Occipital lobe (tissue), 2 donors: ENCODE results near the gene TPMT. TPM values are rescaled to one million over a fixed set of nuclear protein-coding genes. Genes with fewer than 3 reads are reported as not detected.
"Not testable (repeated sequence)": the region's sequence is repeated elsewhere in the genome, so short reads cannot be mapped to it uniquely, and the experiment has no call there.

ENCODE experiments used
- DNase-seq: peaks from one replicate; lab custom pipeline; 2025; lab: John Stamatoyannopoulos, UW
- total RNA-seq: library from RNA; depleted of rRNA; stranded (reverse); fragments of >200 nt; gene quantifications from one replicate; pipeline ENCODE4 v1.2.3, GENCODE V29; 2014

Gene TPMT
- total RNA-seq, 1 donor from 2014 or later: 7.8 TPM

GRCh38 chr6:18155864-18156421, 1.1 kb upstream of the TPMT start:
- DNase-seq: peak; percentile 51

- peak; percentile 99 for DNase-seq
Observed at GRCh38 chr6:18155150-18155863, 430 bp upstream of the TPMT start, which contains the start of gene KDM1B. Gene KDM1B, plus strand, starts transcription at chr6:18155422. Its CDS starts 4,474 bp downstream, at chr6:18159896.

GRCh38 chr6:18153311-18153703, 1.6 kb downstream of the TPMT start:
- DNase-seq: no peak

- no peak for DNase-seq
Observed at GRCh38 chr6:18151801-18152200, 3.1 kb downstream of the TPMT start.

GRCh38 chr6:18151391-18151790, 3.5 kb downstream of the TPMT start:
- DNase-seq: not testable (repeated sequence)

GRCh38 chr6:18148304-18149025, 6.4 kb downstream of the TPMT start:
- no peak for DNase-seq

- DNase-seq: no peak
Observed at GRCh38 chr6:18147616-18148015, 7.3 kb downstream of the TPMT start.

- DNase-seq: no peak
Observed at GRCh38 chr6:18147160-18147559, 7.7 kb downstream of the TPMT start.

- no peak for DNase-seq
Observed at GRCh38 chr6:18142591-18142861, 12.4 kb downstream of the TPMT start.

GRCh38 chr6:18141805-18142590, 12.9 kb downstream of the TPMT start:
- DNase-seq: no peak

GRCh38 chr6:18139935-18140621, 14.8 kb downstream of the TPMT start:
- DNase-seq: no peak

GRCh38 chr6:18138906-18139305, 16.0 kb downstream of the TPMT start:
- DNase-seq: no peak

GRCh38 chr6:18136260-18136659, 18.6 kb downstream of the TPMT start:
- no peak for DNase-seq

GRCh38 chr6:18135171-18135570, 19.7 kb downstream of the TPMT start:
- no peak for DNase-seq

- DNase-seq: no peak
Observed at GRCh38 chr6:18132346-18132745, 22.5 kb downstream of the TPMT start.

- DNase-seq: no peak
Observed at GRCh38 chr6:18126121-18126520, 28.8 kb downstream of the TPMT start.

- DNase-seq: peak; percentile 78
Observed at GRCh38 chr6:18122128-18123093, 32.5 kb downstream of the TPMT start, which contains the start of gene NHLRC1. Gene NHLRC1, minus strand, starts transcription at chr6:18122677. Its CDS starts 71 bp downstream, at chr6:18122606.

GRCh38 chr6:18121580-18122127, 33.2 kb downstream of the TPMT start:
- DNase-seq: no peak

- no peak for DNase-seq
Observed at GRCh38 chr6:18119236-18119635, 35.6 kb downstream of the TPMT start.

GRCh38 chr6:18118330-18118729, 36.5 kb downstream of the TPMT start:
- DNase-seq: no peak
